Endothelial cell (in vitro differentiated cells): Measurements from ENCODE around the gene ZMIZ1. TPM values are rescaled to one million over a fixed set of nuclear protein-coding genes. Genes with fewer than 3 reads are reported as not detected.

Experiments
- DNase-seq: peaks from one replicate; pipeline ENCODE4 v3.0.0; 2021; ENCODE audit warnings: low spot score
- H3K27ac Mint-ChIP-seq: one replicate; pipeline ENCODE4 v1.8.0; 2021; ENCODE audit warnings: mixed read lengths, inconsistent platforms; ENCODE audit not compliant: unreplicated experiment
- H3K27me3 Mint-ChIP-seq: one replicate; pipeline ENCODE4 v1.8.0; 2021; ENCODE audit warnings: mild to moderate bottlenecking, moderate library complexity, mixed read lengths, inconsistent platforms; ENCODE audit not compliant: unreplicated experiment
- H3K36me3 Mint-ChIP-seq: one replicate; pipeline ENCODE4 v1.8.0; 2021; ENCODE audit warnings: mild to moderate bottlenecking, low read depth, mixed read lengths, inconsistent platforms; ENCODE audit not compliant: unreplicated experiment
- H3K4me1 Mint-ChIP-seq: one replicate; pipeline ENCODE4 v1.8.0; 2021; ENCODE audit warnings: mild to moderate bottlenecking, mixed read lengths, inconsistent platforms; ENCODE audit not compliant: unreplicated experiment
- H3K4me3 Mint-ChIP-seq: one replicate; pipeline ENCODE4 v1.8.0; 2021; ENCODE audit warnings: mild to moderate bottlenecking, mixed read lengths, inconsistent platforms; ENCODE audit not compliant: unreplicated experiment
- H3K9me3 Mint-ChIP-seq: one replicate; pipeline ENCODE4 v1.8.0; 2021; ENCODE audit warnings: mixed read lengths, inconsistent platforms; ENCODE audit not compliant: unreplicated experiment
- CTCF ChIP-seq: fragments of 200-600 bp; sonication (generic); IDR thresholded peaks from one replicate; pipeline ENCODE4 v1.5.0; 2021; ENCODE audit warnings: antibody characterized with exemption; ENCODE audit not compliant: unreplicated experiment
- total RNA-seq: library from RNA; stranded (reverse); fragmentation: NEBNext Ultra II Directional; extraction: Animal tissue kit (Norgen Biotek cat#: 25700); gene quantifications from one replicate; pipeline ENCODE4 v1.2.1, GENCODE V29; 2021; ENCODE audit not compliant: unreplicated experiment

Gene ZMIZ1
- total RNA-seq, 1 donor from 2014 or later, result 102 TPM

GRCh38 chr10:79132681-79133381 is 64.1 kb downstream of the ZMIZ1 start:
- no peaks in the 10 kb centered on the region for H3K9me3 Mint-ChIP-seq
- H3K4me1 Mint-ChIP-seq, result peaks cover 74% of the 10 kb centered on the region
- H3K36me3 Mint-ChIP-seq, result peaks cover 7% of the 10 kb centered on the region
- H3K4me3 Mint-ChIP-seq, result no peak overlapping the region
- H3K27ac Mint-ChIP-seq, result peak overlapping the region; percentile 91
- no peak for TF ChIP-seq CTCF
- DNase-seq, result no peak
- peaks cover 15% of the 10 kb centered on the region for H3K27me3 Mint-ChIP-seq

GRCh38 chr10:79133416-79133815 is 64.7 kb downstream of the ZMIZ1 start:
- no peaks in the 10 kb centered on the region for H3K9me3 Mint-ChIP-seq
- peaks cover 7% of the 10 kb centered on the region for H3K36me3 Mint-ChIP-seq
- peaks cover 78% of the 10 kb centered on the region for H3K4me1 Mint-ChIP-seq
- H3K27ac Mint-ChIP-seq, result peak overlapping the region; percentile 91
- H3K27me3 Mint-ChIP-seq, result peaks cover 15% of the 10 kb centered on the region
- no peak for TF ChIP-seq CTCF
- no peak overlapping the region for H3K4me3 Mint-ChIP-seq
- DNase-seq, result no peak

- no peak overlapping the region for H3K4me3 Mint-ChIP-seq
- peaks cover 21% of the 10 kb centered on the region for H3K27me3 Mint-ChIP-seq
- H3K4me1 Mint-ChIP-seq, result peaks cover 63% of the 10 kb centered on the region
- no peaks in the 10 kb centered on the region for H3K9me3 Mint-ChIP-seq
- no peak for DNase-seq
- H3K27ac Mint-ChIP-seq, result peak overlapping the region; percentile 39
- TF ChIP-seq CTCF, result no peak
- H3K36me3 Mint-ChIP-seq, result peaks cover 10% of the 10 kb centered on the region
Measured at GRCh38 chr10:79135790-79136189, 67.0 kb downstream of the ZMIZ1 start.

- Mint-ChIP-seq H3K4me1 (peaks cover 58% of the 10 kb centered on the region), H3K9me3 (no peaks in the 10 kb centered on the region), H3K27ac (peak overlapping the region; percentile 39), H3K4me3 (no peak overlapping the region), H3K36me3 (peaks cover 13% of the 10 kb centered on the region), H3K27me3 (peaks cover 20% of the 10 kb centered on the region)
- TF ChIP-seq CTCF, result no peak
- DNase-seq, result no peak
Measured at GRCh38 chr10:79136236-79137005, 67.7 kb downstream of the ZMIZ1 start.

- peaks cover 58% of the 10 kb centered on the region for H3K4me1 Mint-ChIP-seq
- no peak for DNase-seq
- peak overlapping the region; percentile 75 for H3K27ac Mint-ChIP-seq
- no peak overlapping the region for H3K4me3 Mint-ChIP-seq
- H3K36me3 Mint-ChIP-seq, result peaks cover 17% of the 10 kb centered on the region
- H3K9me3 Mint-ChIP-seq, result no peaks in the 10 kb centered on the region
- H3K27me3 Mint-ChIP-seq, result peaks cover 22% of the 10 kb centered on the region
- no peak for TF ChIP-seq CTCF
Measured at GRCh38 chr10:79137300-79137756, 68.6 kb downstream of the ZMIZ1 start.
